GM10248 (cell line): ENCODE data around the gene SLC7A1.

Source experiments
- CTCF ChIA-PET: fragments of 300-600 bp; sonication (Branson Sonifier 250); formaldehyde crosslinking; extraction: SDS; loops from one replicate; lab custom pipeline; 2021; ENCODE audit warnings: antibody characterized with exemption; lab: Yijun Ruan, JAX
- POLR2A ChIA-PET: fragments of 350-650 bp; sonication (Branson Sonifier 250); formaldehyde crosslinking; extraction: SDS; loops from one replicate; lab custom pipeline; 2020; ENCODE audit warnings: antibody characterized with exemption; lab: Yijun Ruan, JAX
- DNase-seq: peaks from one replicate; pipeline ENCODE4 v3.0.0; 2012; ENCODE audit errors: extremely low spot score
- CTCF ChIP-seq: IDR thresholded peaks from 2 replicates; pipeline ENCODE4 v1.5.1; 2012; ENCODE audit warnings: mild to moderate bottlenecking, low read depth; ENCODE audit errors: extremely low read depth, missing control alignments, control extremely low read depth

Gene SLC7A1

GRCh38 chr13:29578300-29579085, 17.0 kb downstream of the SLC7A1 start:
- POLR2A ChIA-PET, result no interaction called here
- CTCF ChIA-PET, result interaction anchor here (6.6 kb wide), 1 partner anchor 15 kb away, joined by 34 read pairs; no protein-coding TSS in a partner anchor
- DNase-seq, result no peak
- TF ChIP-seq CTCF, result no peak

DNA sequence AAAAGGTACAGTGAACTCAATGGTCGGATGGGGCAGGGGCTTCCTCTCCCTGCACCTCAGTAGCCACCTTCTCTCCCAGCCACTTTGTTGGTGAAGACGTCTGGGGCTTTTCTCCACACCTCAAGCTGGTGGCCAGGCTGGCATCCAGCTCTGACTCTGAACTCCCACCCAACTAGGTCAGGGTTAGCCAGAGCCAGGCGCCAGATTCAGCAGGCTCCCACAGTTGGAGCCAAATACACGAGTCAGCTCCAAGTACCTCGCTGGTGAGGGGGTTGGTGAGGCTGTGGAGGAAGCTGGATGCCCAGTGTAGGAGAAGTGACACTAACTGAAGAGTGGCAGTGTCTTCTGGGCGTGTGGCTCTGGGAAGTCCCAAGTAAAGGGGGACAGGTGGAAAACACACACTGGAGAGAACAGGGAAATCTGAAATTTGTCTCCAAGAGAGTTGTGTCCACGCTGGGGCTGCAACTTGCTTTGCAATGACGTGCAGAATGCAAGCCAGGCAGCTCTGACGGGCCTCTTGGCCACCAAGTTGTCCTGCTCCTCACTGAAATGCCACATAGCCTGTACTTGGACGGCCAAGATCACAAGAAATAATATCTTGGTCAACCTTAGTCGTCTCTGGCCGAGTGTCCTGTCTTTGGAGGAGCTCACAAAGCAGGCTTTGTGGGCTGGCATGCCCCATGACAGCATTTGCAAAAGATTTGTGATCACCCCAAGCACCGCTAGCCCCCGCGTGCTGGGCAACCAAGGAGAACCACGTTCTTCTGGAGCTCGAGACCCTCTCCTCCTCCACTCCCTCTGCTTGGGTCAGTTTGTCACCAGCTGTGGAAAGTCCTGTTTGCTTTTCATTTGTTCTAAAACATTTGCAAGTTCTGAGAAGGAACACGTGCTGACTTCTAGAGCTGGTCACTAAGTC, 18.1 kb downstream of the SLC7A1 start:
- TF ChIP-seq CTCF, result no peak
- POLR2A ChIA-PET, result no interaction called here
- CTCF ChIA-PET, result interaction anchor here (0.9 to 6.6 kb wide), 4 partner anchors 10 to 69 kb away, joined by 3 to 34 read pairs (median 6); no protein-coding TSS in a partner anchor
- DNase-seq, result no peak

DNA sequence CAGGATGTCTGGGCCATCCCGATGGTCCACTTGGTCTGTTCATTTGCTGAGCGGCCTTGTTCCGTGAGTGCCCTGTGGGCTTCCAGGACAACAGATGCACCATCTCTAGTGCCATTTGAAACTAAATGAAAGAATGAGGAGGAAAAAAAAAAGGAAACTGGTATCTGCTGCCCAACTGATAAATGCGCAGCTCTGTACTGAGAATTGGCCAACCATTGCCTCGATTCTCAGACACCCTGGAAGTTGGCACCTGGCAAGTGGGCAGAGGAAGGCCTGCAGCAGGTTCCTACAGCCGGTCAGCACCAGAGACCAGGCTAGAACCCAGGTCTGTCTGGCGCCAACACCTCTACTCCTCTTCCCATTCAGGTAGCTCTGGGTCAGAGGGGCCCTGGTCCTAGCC, 18.9 kb downstream of the SLC7A1 start:
- DNase-seq, result no peak
- ChIA-PET CTCF (interaction anchor here (1.4 to 6.6 kb wide), 4 partner anchors 9 to 347 kb away, joined by 3 to 34 read pairs (median 10); no protein-coding TSS in a partner anchor), POLR2A (no interaction called here)
- TF ChIP-seq CTCF, result no peak

- no peak for TF ChIP-seq CTCF
- DNase-seq, result no peak
- CTCF ChIA-PET, result interaction anchor here (1.0 to 6.6 kb wide), 4 partner anchors 11 to 66 kb away, joined by 3 to 34 read pairs (median 9); no protein-coding TSS in a partner anchor
Measured at GRCh38 chr13:29575098-29575497, 20.4 kb downstream of the SLC7A1 start.

GRCh38 chr13:29573190-29573589, 22.3 kb downstream of the SLC7A1 start:
- CTCF ChIA-PET, result interaction anchor here (0.9 to 6.6 kb wide), 8 partner anchors 9 to 54 kb away, joined by 3 to 34 read pairs (median 4); partner anchors contain the start of gene SLC7A1
- TF ChIP-seq CTCF, result no peak
- POLR2A ChIA-PET, result no interaction called here
- peak; percentile 34 for DNase-seq

More at GRCh38 chr13:29575098-29575497, 20.4 kb downstream of the SLC7A1 start:
- POLR2A ChIA-PET, result interaction anchor here (0.6 kb wide), 1 partner anchor 15 kb away, joined by 3 read pairs; no protein-coding TSS in a partner anchor

DNA sequence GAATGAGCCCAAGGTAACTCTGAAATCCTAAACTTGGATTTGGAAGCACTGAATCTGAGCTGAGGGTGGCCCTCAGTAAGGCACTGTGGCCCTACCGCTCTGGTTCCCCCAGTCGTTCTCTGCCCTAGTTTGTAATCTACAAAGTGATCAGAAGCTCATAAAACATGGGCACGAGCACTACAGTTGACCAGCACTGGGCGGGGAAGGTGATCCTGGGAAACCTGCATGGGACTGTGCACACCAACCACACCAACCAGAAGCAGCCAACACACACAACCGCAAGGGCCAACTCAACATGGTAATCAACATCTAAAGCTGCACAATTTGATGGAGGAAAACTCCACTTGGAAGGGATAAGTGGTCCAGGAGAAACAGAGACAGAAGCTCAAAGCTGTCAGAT, 22.9 kb downstream of the SLC7A1 start:
- POLR2A ChIA-PET, result no interaction called here
- no peak for TF ChIP-seq CTCF
- CTCF ChIA-PET, result interaction anchor here (1.7 to 6.6 kb wide), 4 partner anchors 9 to 23 kb away, joined by 3 to 34 read pairs (median 8); partner anchors contain the start of gene SLC7A1

More for the DNA sequence above, 22.9 kb downstream of the SLC7A1 start:
- DNase-seq, result no peak
